HCEC 1CT (cell line): Measurements from ENCODE around the gene DDAH1.

Source experiments
- DNase-seq: peaks from one replicate; pipeline ENCODE4 v3.0.0-alpha.2; 2017

The DDAH1 gene

DNA sequence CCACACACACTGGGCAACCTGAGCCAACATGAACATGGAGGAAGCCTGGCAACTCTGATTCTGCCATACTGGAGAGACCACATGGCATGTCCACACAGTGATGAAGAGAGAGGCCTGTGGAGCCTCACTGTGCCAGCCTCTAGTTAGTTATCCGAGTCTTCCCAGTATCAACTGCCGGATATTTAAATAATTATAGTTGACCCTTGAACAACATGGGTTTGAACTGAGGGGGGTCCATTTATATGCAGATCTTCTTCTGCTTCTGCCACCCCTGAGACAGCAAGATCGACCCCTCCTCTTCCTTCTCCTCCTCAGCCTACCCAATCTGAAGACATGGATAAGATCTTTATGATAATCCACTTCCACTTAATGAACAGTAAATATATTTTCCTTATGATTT is 27.8 kb downstream of the DDAH1 start:
- DNase-seq = no peak

DNA sequence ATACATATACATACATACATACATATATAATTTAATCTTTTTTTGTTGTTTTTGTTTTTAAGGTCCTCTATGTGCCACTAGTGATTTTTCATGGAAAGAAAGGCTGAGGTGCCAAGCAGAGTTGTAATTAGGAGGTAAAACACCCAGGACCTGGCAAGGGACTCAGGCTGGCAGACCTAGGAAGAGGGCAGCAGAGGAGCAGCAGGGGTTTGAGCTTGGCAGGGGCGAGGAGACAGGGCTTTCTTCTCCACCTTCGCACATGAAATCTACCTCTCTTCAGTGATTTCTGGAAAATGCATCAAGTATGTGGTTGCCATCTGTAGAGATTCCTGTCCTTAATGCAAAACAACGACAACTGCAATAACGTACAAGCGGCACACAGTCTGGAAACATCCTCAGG is 31.9 kb downstream of the DDAH1 start:
- no peak for DNase-seq

DNA sequence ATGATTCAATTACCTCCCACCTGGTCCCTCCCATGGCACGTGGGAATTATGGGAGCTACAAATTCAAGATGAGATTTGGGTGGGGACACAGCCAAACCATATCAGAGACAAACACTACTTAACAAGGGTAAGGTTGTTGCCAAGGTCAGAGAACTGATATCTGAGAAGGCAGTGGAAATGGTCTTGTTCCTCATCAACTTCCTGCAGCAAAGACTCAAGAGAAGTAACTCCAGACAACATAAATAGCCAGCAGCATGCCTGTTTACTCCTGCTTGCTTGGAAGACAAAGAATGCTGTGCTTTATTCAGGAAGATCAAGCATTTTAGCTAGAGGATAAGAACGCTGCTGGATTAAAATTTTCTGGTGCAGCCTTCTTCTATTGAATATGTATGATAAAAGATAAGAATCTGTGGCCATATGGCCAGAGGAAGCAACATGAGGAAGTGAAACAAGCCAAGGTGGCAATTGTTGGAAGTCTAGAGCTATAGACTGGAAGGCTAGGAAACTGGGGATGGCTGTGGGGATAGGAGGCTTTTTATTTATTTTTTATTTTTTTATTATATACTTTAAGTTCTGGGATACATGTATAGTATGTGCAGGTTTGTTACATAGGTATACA is 36.4 kb downstream of the DDAH1 start:
- no peak for DNase-seq

DNA sequence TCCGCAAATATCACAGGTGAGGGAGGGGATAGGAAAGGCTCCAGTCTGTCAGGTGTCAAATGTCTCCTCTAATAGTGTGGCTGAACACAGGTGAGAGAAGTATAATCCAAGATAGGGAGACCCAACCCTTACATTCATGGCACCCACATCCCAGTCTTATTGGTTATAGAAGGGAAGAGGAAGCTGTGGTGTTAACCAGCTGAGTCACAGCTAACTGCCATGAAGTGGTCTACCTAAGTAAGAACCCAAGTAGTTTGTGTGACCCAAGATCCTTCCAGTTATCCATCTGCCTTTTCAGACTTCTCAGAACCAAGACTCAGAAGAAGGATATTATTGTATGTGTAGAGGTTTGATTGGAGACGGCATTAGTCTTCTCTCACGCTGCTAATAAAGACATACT is 37.1 kb downstream of the DDAH1 start:
- DNase-seq = no peak

DNA sequence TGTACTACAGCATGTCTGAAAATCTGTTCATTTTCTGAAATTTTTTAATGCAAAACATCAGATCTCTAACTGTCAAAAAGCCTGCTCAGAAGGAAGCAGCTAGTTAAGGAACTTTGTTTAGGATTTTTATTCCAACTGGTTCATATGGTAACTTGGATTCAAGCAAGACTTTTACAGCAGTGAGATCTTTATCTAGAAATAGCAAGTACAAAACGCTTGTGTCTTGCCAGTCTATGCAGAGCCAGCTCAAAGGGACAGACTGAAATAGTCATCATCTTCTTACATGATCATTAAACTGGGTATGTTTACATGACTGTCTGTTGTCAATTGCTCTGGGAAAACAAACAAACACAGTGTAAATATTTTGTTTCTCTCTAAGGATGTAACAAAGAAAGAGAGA is 37.6 kb downstream of the DDAH1 start:
- no peak for DNase-seq

DNA sequence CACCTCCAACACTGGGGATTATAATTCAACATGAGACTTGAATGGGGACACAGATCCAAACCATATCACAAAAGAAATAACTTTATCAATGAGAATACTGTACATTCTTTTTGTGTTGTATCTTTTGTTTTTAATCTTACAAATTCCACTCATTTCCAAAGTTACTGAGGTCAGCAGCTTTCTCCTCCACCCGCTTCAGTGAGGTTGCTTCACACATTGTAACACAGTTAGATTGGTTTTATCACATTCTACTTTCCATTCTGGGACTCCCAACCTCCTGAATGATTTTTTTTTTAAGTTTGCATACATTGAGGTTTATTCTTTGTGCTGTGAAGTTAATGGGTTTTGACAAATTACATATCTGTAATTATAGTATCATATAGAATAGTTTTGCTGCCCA is 43.8 kb downstream of the DDAH1 start:
- DNase-seq = no peak

DNA sequence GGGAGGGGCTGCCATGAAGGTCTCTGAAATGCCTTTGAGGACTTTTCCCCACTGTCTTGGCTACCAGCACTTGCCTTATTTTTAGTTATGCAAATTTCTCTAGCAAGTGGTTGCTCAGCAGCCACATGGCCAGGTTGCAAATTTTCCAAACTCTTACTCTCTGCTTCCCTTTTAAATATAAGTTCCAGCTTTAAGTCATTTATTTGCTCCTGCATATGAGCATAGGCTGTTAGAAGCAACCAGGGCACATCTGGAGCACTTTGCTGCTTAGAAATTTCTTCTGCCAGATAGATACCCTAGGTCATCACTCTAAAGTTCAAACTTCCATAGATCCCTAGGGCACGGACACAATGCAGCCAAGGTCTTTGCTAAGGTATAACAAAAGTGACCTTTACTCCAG is 44.8 kb downstream of the DDAH1 start:
- no peak for DNase-seq

DNA sequence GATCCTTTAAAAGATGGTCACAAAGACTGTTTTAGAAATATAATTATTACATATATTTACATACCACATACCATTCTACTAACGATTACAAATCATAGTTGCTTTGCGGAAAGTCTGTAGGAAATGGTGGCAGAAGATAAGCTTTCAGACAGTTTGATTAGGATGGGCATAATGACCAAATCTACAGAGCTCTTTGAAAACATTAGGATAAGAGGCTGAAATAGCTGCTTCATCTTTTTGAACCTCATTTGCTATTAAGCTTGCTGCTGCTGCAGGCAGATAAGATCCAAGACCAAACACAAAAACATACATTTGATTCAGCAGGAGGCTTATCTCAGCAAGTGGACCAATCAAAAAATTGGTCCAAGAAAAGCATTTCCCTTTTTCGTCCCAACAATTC is 47.1 kb downstream of the DDAH1 start:
- no peak for DNase-seq

DNA sequence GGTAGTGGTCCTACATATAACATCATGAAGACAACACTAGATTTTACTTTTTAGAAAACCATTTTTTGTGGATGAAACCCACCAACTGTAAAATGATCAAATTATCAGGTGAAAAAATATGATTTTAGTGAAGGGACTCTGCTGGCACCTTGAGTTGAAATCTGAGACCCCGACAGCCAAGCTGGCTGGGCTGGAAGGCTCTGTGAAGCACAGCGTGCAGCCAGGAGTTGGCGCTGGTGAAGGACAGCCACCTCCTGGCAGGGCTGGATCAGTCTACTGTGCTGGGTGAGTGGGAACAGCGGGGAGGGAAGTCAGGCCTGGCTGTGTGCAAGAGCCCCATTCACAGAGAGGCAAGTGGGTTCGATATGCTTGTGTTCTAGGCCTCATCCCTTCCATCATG is 47.9 kb downstream of the DDAH1 start:
- DNase-seq = no peak

DNA sequence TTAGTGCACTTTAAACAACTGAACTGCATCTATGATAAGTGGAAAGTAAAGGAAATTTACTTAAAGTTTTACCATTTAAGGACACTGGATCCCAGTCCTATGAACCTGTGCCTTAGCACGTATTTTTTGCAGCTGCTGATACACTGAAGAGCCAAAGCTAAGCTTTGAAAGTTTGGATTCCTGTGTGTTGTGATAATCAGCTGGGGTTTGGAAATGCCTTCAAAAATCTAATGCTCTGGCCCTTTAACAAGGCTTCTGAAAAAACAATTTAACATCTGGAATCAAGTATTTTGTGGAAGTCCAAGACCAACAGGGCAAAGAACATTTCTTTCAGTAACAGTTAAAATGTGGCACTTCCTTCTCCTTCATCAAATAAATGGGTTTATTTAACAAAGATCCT is 51.8 kb downstream of the DDAH1 start:
- DNase-seq = no peak

DNA sequence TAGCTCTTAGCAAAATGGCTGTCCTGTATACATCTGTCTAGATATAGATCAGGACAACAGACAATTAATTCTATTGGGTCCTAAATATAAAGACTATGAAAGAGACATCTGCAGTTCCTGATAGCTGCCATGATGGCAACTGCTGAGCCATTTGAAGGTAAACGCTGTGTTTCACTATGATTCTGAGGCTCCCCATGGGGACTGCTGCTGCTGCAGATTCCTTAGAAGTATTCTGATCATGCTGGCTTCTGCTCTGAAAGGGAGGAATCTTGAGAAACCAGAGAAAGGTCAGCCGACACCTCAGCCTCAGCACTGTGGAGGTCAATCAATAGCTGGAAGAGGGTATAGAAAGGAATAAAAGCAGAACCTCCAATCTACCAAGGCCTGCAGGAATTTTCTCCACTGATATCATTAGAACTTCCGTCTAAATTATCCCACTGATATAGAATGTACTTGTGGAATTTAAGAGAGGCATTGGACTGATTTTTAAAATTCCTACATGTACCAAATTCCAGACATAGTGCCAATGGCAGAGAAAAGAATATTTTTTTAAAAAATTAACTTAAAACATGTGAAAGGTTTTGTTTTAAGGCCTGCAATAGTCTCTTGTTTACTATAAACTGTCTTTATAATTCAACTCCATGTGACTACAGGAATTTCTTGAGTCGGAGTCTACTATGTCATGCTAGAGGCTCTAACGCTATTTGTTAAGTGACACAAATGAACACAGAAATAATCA is 53.2 kb downstream of the DDAH1 start:
- DNase-seq = no peak

DNA sequence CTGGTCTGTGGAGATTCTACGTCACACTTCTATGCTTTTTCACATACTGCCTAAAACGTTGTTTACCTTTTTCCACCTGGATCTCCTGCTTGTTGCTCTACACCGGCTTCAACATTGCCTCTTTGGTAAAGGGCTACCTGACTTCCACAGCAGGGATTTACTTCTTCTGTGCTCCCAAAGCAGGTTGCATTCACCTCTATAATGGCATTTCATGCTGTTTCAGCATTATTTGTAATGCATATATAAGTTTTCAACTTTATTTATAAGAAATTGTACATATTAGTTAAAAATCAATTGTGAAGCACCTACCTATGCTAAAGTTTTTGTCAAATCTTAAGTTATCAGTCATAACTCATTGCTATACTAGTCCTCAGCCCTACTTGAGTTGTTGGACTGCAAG is 55.4 kb downstream of the DDAH1 start:
- DNase-seq = no peak

DNA sequence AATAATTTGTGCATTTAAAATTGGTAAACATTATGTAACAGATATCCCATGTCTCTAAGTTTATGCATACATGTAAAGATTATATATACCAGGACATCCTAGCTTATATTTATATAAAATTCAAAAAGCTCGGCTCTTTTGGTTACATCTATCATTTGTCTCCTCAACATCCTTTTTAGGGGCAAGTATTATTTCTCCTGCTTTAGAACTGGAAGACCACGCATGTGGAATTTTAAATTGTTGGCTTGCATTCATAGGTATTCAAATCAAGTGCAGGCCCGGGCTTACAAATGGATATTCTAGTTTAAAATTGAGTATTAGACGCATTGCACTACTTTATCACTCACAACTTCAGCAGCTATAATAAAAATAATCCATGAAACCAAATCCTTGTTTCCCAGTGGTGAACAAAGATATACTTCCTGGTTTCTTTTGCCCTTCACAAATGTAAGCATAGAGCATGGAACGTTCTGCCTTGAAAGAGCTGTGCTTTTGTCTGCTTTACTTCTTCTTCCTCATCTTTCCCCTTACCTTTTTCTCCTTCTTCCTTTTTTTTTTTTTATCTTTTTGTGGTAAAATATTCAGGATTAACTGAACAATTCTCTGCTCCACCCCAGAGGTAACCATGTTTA is 57.1 kb downstream of the DDAH1 start:
- no peak for DNase-seq

DNA sequence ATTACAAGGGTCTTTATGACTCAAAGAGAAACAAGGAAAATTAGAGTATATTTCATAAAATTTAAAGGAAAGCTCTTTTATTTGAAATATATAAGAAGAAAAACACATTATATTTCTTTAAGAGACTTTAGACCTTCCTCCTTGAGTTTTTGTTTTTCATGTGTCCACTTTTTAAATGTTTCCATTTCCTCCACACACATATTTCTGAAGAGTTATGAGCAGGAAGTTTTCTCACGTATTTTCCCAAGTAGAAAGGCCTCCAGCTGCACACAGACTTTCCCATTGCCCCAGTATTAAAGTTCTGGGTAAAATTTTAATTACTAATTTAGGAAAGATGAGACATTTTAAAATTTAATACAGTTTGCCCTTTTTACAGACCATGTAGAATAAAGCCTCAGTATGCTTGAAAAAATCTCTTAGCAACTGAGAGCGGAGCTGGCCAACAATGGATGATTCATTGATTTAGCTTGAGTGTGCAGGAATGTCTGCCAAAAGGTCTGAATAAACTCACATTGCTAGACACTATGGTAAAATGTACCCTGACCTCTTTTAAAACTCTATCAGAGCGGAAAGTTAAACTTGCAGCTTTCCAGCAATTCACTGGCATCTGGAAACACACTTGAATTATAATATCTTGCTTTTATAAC is 57.9 kb downstream of the DDAH1 start:
- DNase-seq = peak; percentile 89

DNA sequence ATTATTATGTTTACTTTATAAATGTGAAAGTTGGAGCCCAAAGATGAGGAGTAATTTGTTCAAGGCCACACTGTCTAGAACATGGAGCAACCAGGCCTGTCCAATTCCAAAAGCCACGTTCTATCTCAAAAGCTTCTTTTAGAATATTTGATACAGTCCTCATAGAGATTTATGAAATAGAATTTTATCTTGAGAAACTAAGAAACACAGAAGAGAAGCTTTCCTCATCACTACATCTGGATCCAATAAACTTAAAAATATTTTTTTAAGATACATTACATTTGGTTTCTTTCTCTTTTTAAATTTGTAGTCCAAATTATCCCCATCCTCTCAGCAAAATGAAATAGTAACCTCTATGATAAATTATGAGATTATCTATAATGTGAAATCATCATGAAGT is 58.9 kb downstream of the DDAH1 start:
- no peak for DNase-seq

DNA sequence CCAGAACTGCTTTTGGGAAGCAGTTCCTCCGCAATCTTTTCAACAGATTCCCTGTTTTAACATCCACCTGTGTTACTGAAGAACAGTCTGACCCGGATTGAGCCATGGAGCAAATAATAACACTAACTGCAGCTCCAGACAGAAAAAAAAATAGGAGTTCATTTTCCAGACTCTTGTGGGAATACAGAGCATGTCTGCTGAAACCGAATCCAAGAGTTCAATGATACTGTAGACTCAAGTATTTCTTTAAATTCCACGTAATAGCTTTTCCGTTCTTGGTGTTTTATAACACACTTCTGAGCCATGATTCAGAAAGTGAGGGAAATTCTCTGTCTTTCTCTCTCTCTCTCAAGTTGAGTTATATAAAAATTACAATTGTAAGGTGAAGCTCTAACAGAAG is 60.6 kb downstream of the DDAH1 start:
- no peak for DNase-seq

DNA sequence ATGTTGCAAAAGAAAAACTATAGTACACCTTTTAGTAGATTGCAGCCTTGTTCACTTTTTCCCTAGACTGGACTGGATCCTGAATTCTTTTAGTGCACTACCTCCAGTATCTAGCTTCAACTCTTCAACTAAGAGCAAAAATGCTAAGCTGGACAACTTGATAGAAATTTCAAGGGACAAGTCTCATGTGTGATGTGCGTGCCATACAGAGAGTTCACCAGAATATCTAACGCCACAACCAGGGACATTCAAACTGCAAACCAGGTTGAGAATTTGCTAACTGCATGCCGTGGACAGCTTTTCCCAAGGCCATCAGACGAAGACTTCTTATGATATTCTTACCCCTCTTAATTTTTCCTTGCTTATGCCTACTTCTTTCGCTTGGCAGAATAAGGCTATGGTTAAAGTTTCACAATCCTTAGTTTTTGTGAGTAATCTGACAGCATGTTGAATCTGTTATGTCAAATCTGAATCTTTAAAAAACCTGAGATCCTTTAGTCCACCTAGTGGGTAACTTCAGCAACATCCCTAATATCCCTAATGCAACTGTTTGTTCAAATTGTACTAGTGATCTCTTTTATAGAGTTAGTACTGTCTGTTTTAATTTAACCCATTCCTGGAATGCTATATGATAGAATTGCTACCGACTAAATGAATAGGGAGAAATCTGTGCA is 66.4 kb downstream of the DDAH1 start:
- peak; percentile 78 for DNase-seq

DNA sequence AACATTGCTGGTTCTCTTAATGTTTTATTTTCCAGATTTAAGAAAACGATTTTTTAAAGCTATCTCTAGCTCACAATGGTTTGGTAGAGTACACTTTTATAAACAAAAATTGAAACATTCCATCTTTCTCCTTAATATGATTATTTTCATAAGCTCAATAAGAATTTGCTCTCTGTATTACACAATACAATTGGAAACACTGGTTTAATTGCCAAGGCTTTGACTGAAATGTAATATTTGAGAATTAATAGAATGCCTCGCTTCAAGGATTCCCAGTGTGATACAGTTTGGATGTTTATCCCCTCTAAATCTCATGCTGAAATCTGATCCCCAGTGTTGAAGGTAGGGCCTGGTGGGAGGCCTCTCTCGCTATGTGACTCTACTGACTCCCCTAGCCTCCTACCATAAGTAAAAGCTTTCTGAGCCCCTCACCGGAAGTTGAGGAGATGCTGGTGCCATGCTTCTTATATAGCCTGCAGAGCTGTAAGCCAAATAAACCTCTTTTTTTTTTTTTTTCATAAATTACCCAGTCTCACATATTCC is 67.4 kb downstream of the DDAH1 start:
- no peak for DNase-seq

DNA sequence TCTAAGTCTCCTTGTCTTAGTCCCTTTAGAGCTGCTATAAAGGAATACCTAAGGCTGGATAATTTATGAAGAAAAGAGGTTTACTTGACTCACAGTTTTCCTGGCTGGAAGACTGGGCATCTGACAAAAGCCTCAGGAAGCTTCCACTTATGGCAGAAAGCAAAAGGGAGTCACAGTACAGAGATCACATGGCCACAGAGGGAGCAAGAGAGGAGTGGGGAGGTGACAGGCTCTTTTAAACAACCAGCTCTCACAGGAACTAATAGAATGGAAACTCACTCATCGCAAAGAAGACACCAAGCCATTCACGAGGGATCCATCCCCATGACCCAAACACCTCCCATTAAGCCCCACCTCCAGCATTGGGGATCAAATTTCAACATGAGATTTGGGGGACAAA is 68.8 kb downstream of the DDAH1 start:
- DNase-seq = peak; percentile 24

DNA sequence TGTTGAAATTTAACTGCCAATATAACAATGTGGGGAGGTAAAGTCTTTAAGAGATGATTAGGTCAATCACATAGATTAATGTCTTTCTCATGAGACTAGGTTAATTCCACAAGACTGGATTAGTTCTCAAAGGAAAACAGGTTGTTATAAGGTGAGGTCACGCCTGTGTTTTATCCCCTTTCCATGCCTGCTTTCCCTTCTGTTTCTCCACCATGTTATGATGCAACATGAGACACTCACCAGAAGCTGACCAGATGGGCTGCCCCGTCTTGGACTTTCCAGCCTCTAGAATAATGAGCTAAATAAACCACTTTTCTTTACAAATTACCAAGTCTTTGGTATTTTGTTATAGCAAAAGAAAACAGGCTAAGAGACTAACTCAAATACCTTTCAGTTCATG is 70.8 kb downstream of the DDAH1 start:
- DNase-seq = no peak

DNA sequence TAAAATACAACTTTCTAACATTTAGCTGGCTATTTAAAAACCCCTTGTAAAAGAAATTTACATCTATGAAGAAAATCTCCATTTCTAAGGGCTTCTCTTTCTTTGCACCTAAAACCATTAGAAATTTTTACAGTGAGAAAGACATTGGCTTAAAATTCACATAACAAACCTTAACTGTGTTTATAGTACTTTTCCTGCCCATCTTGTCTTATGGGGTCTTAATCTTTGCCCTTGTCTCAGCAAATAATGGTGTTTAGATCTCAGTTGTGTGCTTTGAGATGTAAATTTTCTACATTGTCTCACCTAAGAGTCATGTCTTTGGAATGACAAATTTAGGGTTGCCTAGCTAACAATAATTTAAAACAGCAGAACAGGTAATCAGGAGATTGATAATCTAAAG is 71.5 kb downstream of the DDAH1 start:
- no peak for DNase-seq

DNA sequence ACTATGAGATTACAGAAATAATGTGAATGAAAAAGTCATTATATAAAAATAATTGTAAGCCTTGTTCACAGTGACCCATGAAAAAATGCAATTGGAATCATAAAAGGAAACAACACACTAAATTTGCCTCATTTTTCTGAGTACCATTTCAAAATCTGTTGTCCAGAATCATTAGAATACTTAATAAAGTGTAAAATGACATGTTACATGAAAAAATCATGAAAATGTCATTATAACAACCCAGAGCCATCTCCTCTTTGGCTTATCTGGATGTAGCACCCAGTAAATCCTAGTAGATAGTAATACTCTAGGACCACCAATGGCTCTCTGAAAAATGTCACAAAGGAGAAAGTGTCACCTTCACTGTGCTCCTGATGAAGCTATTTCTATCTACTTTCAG is 76.5 kb downstream of the DDAH1 start:
- DNase-seq = no peak

DNA sequence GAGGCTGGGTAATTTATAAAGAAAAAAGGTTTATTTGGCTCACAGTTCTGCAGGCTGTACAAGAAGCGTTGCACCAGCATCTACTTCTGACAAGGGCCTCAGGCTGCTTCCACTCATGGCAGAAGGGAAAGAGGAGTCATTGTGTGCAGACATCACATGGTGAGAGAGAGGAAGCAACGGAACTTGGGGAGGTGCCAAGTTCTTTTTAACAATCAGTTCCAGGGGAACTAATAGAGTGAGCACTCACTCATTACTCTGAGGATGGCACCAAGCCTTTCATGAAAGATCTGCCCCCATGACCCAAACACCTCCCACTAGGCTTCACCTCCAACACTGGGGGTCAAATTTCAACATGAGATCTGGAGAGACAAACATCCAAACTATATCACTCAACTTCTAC is 77.2 kb downstream of the DDAH1 start:
- DNase-seq = no peak
